K562 (cell line): ENCODE measurements around the gene RERE. TPM values are rescaled to one million over a fixed set of nuclear protein-coding genes. Genes with fewer than 3 reads are reported as not detected.
A peak's percentile ranks its signal among the peaks of the same experiment; 100 is the strongest.

Source experiments
- CC2D1A ChIP-seq: fragments of 450-650 bp; IDR thresholded peaks from 2 replicates; pipeline ENCODE4 v1.6.1; 2017; ENCODE audit warnings: mild to moderate bottlenecking
- E2F8 ChIP-seq: fragments of 450-650 bp; IDR thresholded peaks from 2 replicates; pipeline ENCODE4 v1.7.1; 2018; ENCODE audit warnings: mild to moderate bottlenecking, low read depth; ENCODE audit not compliant: partially characterized antibody
- GABPB1 ChIP-seq: sonication (generic); formaldehyde crosslinking; IDR thresholded peaks from 2 replicates; pipeline ENCODE4 v1.8.0; 2022; ENCODE audit warnings: mild to moderate bottlenecking, missing genetic modification reagents
- MNT ChIP-seq, 2 experiments: fragments of 450-650 bp; conservative IDR thresholded peaks; 2 replicates each; pipeline ENCODE4 v1.6.1; 2017; ENCODE audit warnings: mild to moderate bottlenecking in 2 of 2, moderate library complexity in 2 of 2
- MYC ChIP-seq, 2 experiments: fragments of 250-450 bp in 1 of 2; sonication (Bioruptor Pico) in 1 of 2; IDR thresholded peaks; 2 replicates each; pipeline versions ENCODE4 v1.5.1 to v1.6.1; 2012 to 2021; ENCODE audit warnings: low read depth in 2 of 2, borderline replicate concordance in 1 of 2, improper control_type of control experiment in 1 of 2, low read length in 1 of 2, mild to moderate bottlenecking in 1 of 2, moderate library complexity in 1 of 2
- RAD21 ChIP-seq, 2 experiments: fragments of 250-450 bp in 1 of 2; fragments of 450-650 bp in 1 of 2; sonication (Bioruptor Pico) in 1 of 2; formaldehyde crosslinking in 1 of 2; IDR thresholded peaks in 1 of 2; conservative IDR thresholded peaks in 1 of 2; 2 replicates each; pipeline versions ENCODE4 v1.4.0 to v1.8.0; 2020 to 2022; ENCODE audit warnings: mild to moderate bottlenecking in 2 of 2, moderate library complexity in 1 of 2
- SAP30 ChIP-seq: fragments of 200-600 bp; sonication (generic); IDR thresholded peaks from 2 replicates; pipeline ENCODE4 v1.6.1; 2012; ENCODE audit warnings: borderline replicate concordance, low read depth, mild to moderate bottlenecking, moderate library complexity, low read length, control low read depth, inconsistent platforms; ENCODE audit not compliant: insufficient read depth, poor library complexity, severe bottlenecking
- SIRT6 ChIP-seq: IDR thresholded peaks from one replicate; pipeline ENCODE4 v1.6.1; 2012; ENCODE audit warnings: low read depth, mild to moderate bottlenecking, control low read depth, inconsistent platforms, low read length, moderate library complexity
- ZBTB9 ChIP-seq: fragments of 450-650 bp; formaldehyde crosslinking; IDR thresholded peaks from 2 replicates; pipeline ENCODE4 v1.4.0; 2020; ENCODE audit warnings: mild to moderate bottlenecking, moderate library complexity
- ZNF445 ChIP-seq: fragments of 250-450 bp; sonication (Bioruptor Pico); IDR thresholded peaks from 2 replicates; pipeline ENCODE4 v1.4.0; 2020; ENCODE audit warnings: low read depth, mild to moderate bottlenecking, moderate library complexity
- polyA plus RNA-seq, 8 experiments: library from polyadenylated mRNA; depleted of rRNA in 4 of 8; stranded (reverse) in 5 of 8; unstranded in 3 of 8; fragments of >200 nt; fragmentation: Nextera tagmentation in 2 of 8; fragmentation: Illumina TruSeq in 1 of 8; extraction: Ambion mirVana in 2 of 8; extraction: Trizol in 1 of 8; gene quantifications; 2 replicates each; pipeline versions ENCODE4 v1.2.1 to v1.2.3, GENCODE V29; 2011 to 2014; ENCODE audit warnings: inconsistent platforms in 1 of 8, missing spikeins in 1 of 8
- total RNA-seq, 7 experiments: library from RNA; depleted of rRNA in 6 of 7; stranded (reverse); fragments of >200 nt in 6 of 7; fragmentation: Illumina TruSeq in 2 of 7; extraction: Trizol in 2 of 7; gene quantifications; 2 replicates each; pipeline versions ENCODE4 v1.2.1 to v1.2.3, GENCODE V29; 2011 to 2021; ENCODE audit warnings: low replicate concordance in 1 of 7
- TF ChIP-seq, protein P1 (sequence below): sonication (generic); formaldehyde crosslinking; IDR thresholded peaks from 2 replicates; pipeline ENCODE4 v1.8.1; 2023; ENCODE audit warnings: mild to moderate bottlenecking, missing genetic modification reagents
- TF ChIP-seq, protein P2 (sequence below), 2 experiments: fragments of 150-350 bp in 1 of 2; IDR thresholded peaks; 2 replicates each; pipeline ENCODE4 v1.6.1; 2012 to 2016; ENCODE audit warnings: low read depth in 2 of 2, low read length in 2 of 2, mild to moderate bottlenecking in 1 of 2, moderate library complexity in 1 of 2

The RERE gene
- total and polyA plus RNA-seq, 9 of the 15 experiments (the other 6 are each of a cell fraction or from before 2014, with no cell fraction given): 3.0 to 51.5 (median 13.4) TPM

- TF ChIP-seq E2F8 (no peak), GABPB1 (CRISPR knock-in tag) (peak; percentile 42; the same call in 1 of the 2 replicates), RAD21 (CRISPR knock-in tag; conservative IDR thresholded peaks at IDR 0.05 in 1 of 2, IDR thresholded peaks at IDR 0.05 in 1 of 2) (peak; percentile 92 to 98), MNT (conservative IDR thresholded peaks at IDR 0.05) (peak in 1 of 2 experiments; percentile 29; a peak in 2 of 4 replicates), ZNF445 (CRISPR knock-in tag) (no peak), CC2D1A (peak; percentile 63; the same call in 1 of the 2 replicates), MYC (IDR thresholded peaks at IDR 0.05; ENCODE audit: low read depth, low read length) (peak; percentile 69), MYC (CRISPR knock-in tag; IDR thresholded peaks at IDR 0.05; ENCODE audit: borderline replicate concordance, low read depth) (0 out of 2 replicates have a peak, but pooled peaks have one; percentile 2), ZBTB9 (CRISPR knock-in tag) (no peak), SAP30 (no peak), SIRT6 (no peak)
- TF ChIP-seq, protein P1, sequence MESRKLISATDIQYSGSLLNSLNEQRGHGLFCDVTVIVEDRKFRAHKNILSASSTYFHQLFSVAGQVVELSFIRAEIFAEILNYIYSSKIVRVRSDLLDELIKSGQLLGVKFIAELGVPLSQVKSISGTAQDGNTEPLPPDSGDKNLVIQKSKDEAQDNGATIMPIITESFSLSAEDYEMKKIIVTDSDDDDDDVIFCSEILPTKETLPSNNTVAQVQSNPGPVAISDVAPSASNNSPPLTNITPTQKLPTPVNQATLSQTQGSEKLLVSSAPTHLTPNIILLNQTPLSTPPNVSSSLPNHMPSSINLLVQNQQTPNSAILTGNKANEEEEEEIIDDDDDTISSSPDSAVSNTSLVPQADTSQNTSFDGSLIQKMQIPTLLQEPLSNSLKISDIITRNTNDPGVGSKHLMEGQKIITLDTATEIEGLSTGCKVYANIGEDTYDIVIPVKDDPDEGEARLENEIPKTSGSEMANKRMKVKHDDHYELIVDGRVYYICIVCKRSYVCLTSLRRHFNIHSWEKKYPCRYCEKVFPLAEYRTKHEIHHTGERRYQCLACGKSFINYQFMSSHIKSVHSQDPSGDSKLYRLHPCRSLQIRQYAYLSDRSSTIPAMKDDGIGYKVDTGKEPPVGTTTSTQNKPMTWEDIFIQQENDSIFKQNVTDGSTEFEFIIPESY (CRISPR knock-in tag): 0 out of 2 replicates have a peak, but pooled peaks have one; percentile 45
- TF ChIP-seq, protein P2, sequence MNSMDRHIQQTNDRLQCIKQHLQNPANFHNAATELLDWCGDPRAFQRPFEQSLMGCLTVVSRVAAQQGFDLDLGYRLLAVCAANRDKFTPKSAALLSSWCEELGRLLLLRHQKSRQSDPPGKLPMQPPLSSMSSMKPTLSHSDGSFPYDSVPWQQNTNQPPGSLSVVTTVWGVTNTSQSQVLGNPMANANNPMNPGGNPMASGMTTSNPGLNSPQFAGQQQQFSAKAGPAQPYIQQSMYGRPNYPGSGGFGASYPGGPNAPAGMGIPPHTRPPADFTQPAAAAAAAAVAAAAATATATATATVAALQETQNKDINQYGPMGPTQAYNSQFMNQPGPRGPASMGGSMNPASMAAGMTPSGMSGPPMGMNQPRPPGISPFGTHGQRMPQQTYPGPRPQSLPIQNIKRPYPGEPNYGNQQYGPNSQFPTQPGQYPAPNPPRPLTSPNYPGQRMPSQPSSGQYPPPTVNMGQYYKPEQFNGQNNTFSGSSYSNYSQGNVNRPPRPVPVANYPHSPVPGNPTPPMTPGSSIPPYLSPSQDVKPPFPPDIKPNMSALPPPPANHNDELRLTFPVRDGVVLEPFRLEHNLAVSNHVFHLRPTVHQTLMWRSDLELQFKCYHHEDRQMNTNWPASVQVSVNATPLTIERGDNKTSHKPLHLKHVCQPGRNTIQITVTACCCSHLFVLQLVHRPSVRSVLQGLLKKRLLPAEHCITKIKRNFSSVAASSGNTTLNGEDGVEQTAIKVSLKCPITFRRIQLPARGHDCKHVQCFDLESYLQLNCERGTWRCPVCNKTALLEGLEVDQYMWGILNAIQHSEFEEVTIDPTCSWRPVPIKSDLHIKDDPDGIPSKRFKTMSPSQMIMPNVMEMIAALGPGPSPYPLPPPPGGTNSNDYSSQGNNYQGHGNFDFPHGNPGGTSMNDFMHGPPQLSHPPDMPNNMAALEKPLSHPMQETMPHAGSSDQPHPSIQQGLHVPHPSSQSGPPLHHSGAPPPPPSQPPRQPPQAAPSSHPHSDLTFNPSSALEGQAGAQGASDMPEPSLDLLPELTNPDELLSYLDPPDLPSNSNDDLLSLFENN (IDR thresholded peaks at IDR 0.05; ENCODE audit: low read depth in 2 of 2, low read length in 2 of 2): 0 out of 4 replicates have a peak, but pooled peaks of 1 of the 2 experiments have one; percentile 42
Measured at GRCh38 chr1:8848663-8849386, 31.4 kb upstream of the RERE start (continued).
